Liver (tissue), 3 donors: ENCODE measurements around the gene ARHGAP4.

Experiments
- HNF4A ChIP-seq, 2 donors: conservative IDR thresholded peaks; 2 replicates each; pipeline ENCODE4 v1.6.1; 2016; ENCODE audit warnings: antibody characterized with exemption in 2 of 2, mild to moderate bottlenecking in 2 of 2
- JUND ChIP-seq, 2 donors: IDR thresholded peaks; 2 replicates each; pipeline ENCODE4 v1.6.1; 2016; ENCODE audit warnings: antibody characterized with exemption in 2 of 2
- NR2F2 ChIP-seq: IDR thresholded peaks from 2 replicates; pipeline ENCODE4 v1.6.1; 2016; ENCODE audit warnings: antibody characterized with exemption
- RAD21 ChIP-seq, 2 donors: IDR thresholded peaks; 2 replicates each; pipeline ENCODE4 v1.6.1; 2016; ENCODE audit warnings: antibody characterized with exemption in 2 of 2, mild to moderate bottlenecking in 2 of 2
- TAF1 ChIP-seq: conservative IDR thresholded peaks from 2 replicates; pipeline ENCODE4 v1.6.1; 2016; ENCODE audit warnings: antibody characterized with exemption, mild to moderate bottlenecking
- TF ChIP-seq, protein P1 (sequence below): fragments of 150-350 bp; IDR thresholded peaks from 2 replicates; pipeline ENCODE4 v1.5.1; 2017; ENCODE audit warnings: improper control_type of control experiment, low read depth, low read length; ENCODE audit not compliant: missing input control
- TF ChIP-seq, protein P2 (sequence below): IDR thresholded peaks from 2 replicates; pipeline ENCODE4 v1.6.1; 2016; ENCODE audit warnings: antibody characterized with exemption
- TF ChIP-seq, protein P3 (sequence below): IDR thresholded peaks from 2 replicates; pipeline ENCODE4 v1.6.1; 2016; ENCODE audit warnings: antibody characterized with exemption, mild to moderate bottlenecking
- TF ChIP-seq, protein P4 (sequence below): IDR thresholded peaks from 2 replicates; pipeline ENCODE4 v1.6.1; 2016; ENCODE audit warnings: antibody characterized with exemption
- donor health status: healthy.
- donor health status: healthy.

DNA sequence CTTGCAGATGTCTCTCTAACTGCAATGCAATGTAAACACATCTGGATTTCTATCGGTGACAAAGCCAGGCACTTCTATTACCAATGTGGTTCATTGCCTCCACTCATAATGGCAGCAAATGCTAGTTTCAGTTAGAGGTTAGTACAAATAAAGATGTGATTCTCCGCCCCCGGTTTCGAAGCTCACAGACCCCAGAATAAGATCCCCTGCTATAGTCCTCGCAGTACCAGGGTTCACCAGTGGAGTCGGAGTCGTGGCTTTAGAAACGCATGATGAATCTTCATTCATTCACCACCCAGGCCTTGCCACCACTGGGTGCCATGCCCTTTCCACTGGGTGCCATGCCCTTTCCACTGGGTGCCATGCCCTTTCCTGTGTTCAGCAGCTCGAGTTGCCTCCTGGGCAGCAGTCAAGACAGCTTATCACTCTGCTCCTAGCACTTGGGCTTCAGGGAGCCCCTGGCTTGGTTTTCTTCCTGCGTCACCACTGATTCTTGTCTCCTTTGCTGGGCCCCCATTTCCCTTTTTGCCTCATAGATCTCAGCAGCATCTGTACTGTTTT lies 12.2 kb upstream of the ARHGAP4 start:
- TF ChIP-seq, protein P1, sequence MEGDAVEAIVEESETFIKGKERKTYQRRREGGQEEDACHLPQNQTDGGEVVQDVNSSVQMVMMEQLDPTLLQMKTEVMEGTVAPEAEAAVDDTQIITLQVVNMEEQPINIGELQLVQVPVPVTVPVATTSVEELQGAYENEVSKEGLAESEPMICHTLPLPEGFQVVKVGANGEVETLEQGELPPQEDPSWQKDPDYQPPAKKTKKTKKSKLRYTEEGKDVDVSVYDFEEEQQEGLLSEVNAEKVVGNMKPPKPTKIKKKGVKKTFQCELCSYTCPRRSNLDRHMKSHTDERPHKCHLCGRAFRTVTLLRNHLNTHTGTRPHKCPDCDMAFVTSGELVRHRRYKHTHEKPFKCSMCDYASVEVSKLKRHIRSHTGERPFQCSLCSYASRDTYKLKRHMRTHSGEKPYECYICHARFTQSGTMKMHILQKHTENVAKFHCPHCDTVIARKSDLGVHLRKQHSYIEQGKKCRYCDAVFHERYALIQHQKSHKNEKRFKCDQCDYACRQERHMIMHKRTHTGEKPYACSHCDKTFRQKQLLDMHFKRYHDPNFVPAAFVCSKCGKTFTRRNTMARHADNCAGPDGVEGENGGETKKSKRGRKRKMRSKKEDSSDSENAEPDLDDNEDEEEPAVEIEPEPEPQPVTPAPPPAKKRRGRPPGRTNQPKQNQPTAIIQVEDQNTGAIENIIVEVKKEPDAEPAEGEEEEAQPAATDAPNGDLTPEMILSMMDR: no peak
- TF ChIP-seq, protein P2, sequence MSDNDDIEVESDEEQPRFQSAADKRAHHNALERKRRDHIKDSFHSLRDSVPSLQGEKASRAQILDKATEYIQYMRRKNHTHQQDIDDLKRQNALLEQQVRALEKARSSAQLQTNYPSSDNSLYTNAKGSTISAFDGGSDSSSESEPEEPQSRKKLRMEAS: no peak
- TF ChIP-seq, protein P3, sequence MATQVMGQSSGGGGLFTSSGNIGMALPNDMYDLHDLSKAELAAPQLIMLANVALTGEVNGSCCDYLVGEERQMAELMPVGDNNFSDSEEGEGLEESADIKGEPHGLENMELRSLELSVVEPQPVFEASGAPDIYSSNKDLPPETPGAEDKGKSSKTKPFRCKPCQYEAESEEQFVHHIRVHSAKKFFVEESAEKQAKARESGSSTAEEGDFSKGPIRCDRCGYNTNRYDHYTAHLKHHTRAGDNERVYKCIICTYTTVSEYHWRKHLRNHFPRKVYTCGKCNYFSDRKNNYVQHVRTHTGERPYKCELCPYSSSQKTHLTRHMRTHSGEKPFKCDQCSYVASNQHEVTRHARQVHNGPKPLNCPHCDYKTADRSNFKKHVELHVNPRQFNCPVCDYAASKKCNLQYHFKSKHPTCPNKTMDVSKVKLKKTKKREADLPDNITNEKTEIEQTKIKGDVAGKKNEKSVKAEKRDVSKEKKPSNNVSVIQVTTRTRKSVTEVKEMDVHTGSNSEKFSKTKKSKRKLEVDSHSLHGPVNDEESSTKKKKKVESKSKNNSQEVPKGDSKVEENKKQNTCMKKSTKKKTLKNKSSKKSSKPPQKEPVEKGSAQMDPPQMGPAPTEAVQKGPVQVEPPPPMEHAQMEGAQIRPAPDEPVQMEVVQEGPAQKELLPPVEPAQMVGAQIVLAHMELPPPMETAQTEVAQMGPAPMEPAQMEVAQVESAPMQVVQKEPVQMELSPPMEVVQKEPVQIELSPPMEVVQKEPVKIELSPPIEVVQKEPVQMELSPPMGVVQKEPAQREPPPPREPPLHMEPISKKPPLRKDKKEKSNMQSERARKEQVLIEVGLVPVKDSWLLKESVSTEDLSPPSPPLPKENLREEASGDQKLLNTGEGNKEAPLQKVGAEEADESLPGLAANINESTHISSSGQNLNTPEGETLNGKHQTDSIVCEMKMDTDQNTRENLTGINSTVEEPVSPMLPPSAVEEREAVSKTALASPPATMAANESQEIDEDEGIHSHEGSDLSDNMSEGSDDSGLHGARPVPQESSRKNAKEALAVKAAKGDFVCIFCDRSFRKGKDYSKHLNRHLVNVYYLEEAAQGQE: no peak
- no peak for TF ChIP-seq NR2F2
- no peak for TF ChIP-seq TAF1
- TF ChIP-seq RAD21 (IDR thresholded peaks at IDR 0.05): no peak
- no peak for TF ChIP-seq HNF4A (conservative IDR thresholded peaks at IDR 0.05)
- no peak for TF ChIP-seq JUND (IDR thresholded peaks at IDR 0.05)
- TF ChIP-seq, protein P4, sequence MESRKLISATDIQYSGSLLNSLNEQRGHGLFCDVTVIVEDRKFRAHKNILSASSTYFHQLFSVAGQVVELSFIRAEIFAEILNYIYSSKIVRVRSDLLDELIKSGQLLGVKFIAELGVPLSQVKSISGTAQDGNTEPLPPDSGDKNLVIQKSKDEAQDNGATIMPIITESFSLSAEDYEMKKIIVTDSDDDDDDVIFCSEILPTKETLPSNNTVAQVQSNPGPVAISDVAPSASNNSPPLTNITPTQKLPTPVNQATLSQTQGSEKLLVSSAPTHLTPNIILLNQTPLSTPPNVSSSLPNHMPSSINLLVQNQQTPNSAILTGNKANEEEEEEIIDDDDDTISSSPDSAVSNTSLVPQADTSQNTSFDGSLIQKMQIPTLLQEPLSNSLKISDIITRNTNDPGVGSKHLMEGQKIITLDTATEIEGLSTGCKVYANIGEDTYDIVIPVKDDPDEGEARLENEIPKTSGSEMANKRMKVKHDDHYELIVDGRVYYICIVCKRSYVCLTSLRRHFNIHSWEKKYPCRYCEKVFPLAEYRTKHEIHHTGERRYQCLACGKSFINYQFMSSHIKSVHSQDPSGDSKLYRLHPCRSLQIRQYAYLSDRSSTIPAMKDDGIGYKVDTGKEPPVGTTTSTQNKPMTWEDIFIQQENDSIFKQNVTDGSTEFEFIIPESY: no peak
